Neuronal stem cell (in vitro differentiated cells): ENCODE results near the gene ADAMTS13.

Experiments used
- DNase-seq: peaks from one replicate; pipeline ENCODE4 v3.0.0-alpha.2; 2013; ENCODE audit warnings: low spot score
- H2AFZ ChIP-seq: one replicate; pipeline ENCODE4 v1.6.1; 2013; ENCODE audit warnings: mild to moderate bottlenecking, low read length, inconsistent platforms
- H2AK5ac ChIP-seq: 2 replicates; pipeline ENCODE4 v1.6.1; 2013; ENCODE audit warnings: low read depth, mild to moderate bottlenecking, inconsistent platforms, low read length, moderate library complexity, mixed read lengths
- H2BK120ac ChIP-seq: 2 replicates; pipeline ENCODE4 v1.6.1; 2013; ENCODE audit warnings: low read depth, mild to moderate bottlenecking, inconsistent platforms, low read length, moderate library complexity, mixed read lengths
- H2BK12ac ChIP-seq: one replicate; pipeline ENCODE4 v1.6.1; 2013; ENCODE audit warnings: low read length, inconsistent platforms
- H2BK15ac ChIP-seq: 2 replicates; pipeline ENCODE4 v1.6.1; 2013; ENCODE audit warnings: mild to moderate bottlenecking, low read length, inconsistent platforms, mixed read lengths
- H2BK5ac ChIP-seq: one replicate; pipeline ENCODE4 v1.6.1; 2013; ENCODE audit warnings: inconsistent platforms, mild to moderate bottlenecking, low read length, moderate library complexity
- H3K14ac ChIP-seq: one replicate; pipeline ENCODE4 v1.6.1; 2013; ENCODE audit warnings: low read length, inconsistent platforms
- H3K18ac ChIP-seq: 2 replicates; pipeline ENCODE4 v1.6.1; 2013; ENCODE audit warnings: low read length, inconsistent platforms
- H3K23ac ChIP-seq: 2 replicates; pipeline ENCODE4 v1.6.1; 2013; ENCODE audit warnings: low read depth, mild to moderate bottlenecking, mixed read lengths, low read length, inconsistent platforms; ENCODE audit not compliant: poor library complexity
- H3K27ac ChIP-seq: replicated peaks from 3 replicates; pipeline ENCODE4 v1.5.1; 2013; ENCODE audit warnings: low read length, inconsistent platforms
- H3K27me3 ChIP-seq, 3 experiments: 2 replicates each; pipeline ENCODE4 v1.6.1; 2013; ENCODE audit warnings: low read length in 3 of 3, mild to moderate bottlenecking in 2 of 3, inconsistent platforms in 1 of 3, low read depth in 1 of 3, mixed read lengths in 1 of 3, moderate library complexity in 1 of 3; ENCODE audit not compliant: control insufficient read depth in 3 of 3, insufficient read depth in 3 of 3
- H3K36me3 ChIP-seq, 2 donors: replicated peaks in 1 of 2; 2 replicates each; pipeline ENCODE4 v1.6.1; 2013; ENCODE audit warnings: low read length in 2 of 2; ENCODE audit not compliant: control insufficient read depth in 2 of 2, insufficient read depth in 2 of 2
- H3K4ac ChIP-seq: 2 replicates; pipeline ENCODE4 v1.6.1; 2013; ENCODE audit warnings: inconsistent platforms, mild to moderate bottlenecking, low read length, moderate library complexity
- H3K4me1 ChIP-seq, 2 donors: 1 replicate in 1 of 2; 2 replicates in 1 of 2; pipeline ENCODE4 v1.6.1; 2013; ENCODE audit warnings: low read length in 2 of 2, low read depth in 1 of 2; ENCODE audit not compliant: control insufficient read depth in 2 of 2, insufficient read depth in 1 of 2
- H3K4me2 ChIP-seq: one replicate; pipeline ENCODE4 v1.6.1; 2013; ENCODE audit warnings: mild to moderate bottlenecking, low read length, inconsistent platforms; ENCODE audit not compliant: insufficient read depth, poor library complexity, severe bottlenecking
- H3K4me3 ChIP-seq, 2 donors: 2 replicates each; pipeline ENCODE4 v1.5.1; 2013; ENCODE audit warnings: low read length in 2 of 2, mild to moderate bottlenecking in 2 of 2, inconsistent platforms in 1 of 2, moderate library complexity in 1 of 2
- H3K79me1 ChIP-seq: one replicate; pipeline ENCODE4 v1.6.1; 2013; ENCODE audit warnings: low read depth, mild to moderate bottlenecking, inconsistent platforms, low read length, moderate library complexity
- H3K9ac ChIP-seq: one replicate; pipeline ENCODE4 v1.6.1; 2013; ENCODE audit warnings: mild to moderate bottlenecking, low read depth, low read length, inconsistent platforms; ENCODE audit not compliant: poor library complexity
- H3K9me3 ChIP-seq, 2 donors: replicated peaks in 1 of 2; 2 replicates each; pipeline versions ENCODE3 to v1.6.1; 2013; ENCODE audit warnings: low read length in 2 of 2, mild to moderate bottlenecking in 2 of 2, inconsistent platforms in 1 of 2, low read depth in 1 of 2, mixed read lengths in 1 of 2, moderate library complexity in 1 of 2; ENCODE audit not compliant: control insufficient read depth in 2 of 2, insufficient read depth in 1 of 2
- H4K8ac ChIP-seq: one replicate; pipeline ENCODE4 v1.6.1; 2013; ENCODE audit warnings: low read depth, mild to moderate bottlenecking, inconsistent platforms, low read length, moderate library complexity
- H4K91ac ChIP-seq: one replicate; pipeline ENCODE4 v1.6.1; 2013; ENCODE audit warnings: low read length, low read depth, mild to moderate bottlenecking, inconsistent platforms; ENCODE audit not compliant: poor library complexity
- WGBS, 2 donors: extraction: QIAGEN DNeasy Blood & Tissue Kit; methylation state at CpG; one replicate each; pipeline ENCODE4 v1.1.7; 2013; ENCODE audit warnings: missing lambda C conversion rate in 2 of 2, mixed read lengths in 1 of 2; ENCODE audit not compliant: insufficient read length in 2 of 2, insufficient replicate concordance in 1 of 2; ENCODE audit errors: extremely low coverage in 2 of 2; 5-methylcytosine and 5-hydroxymethylcytosine counted together

ADAMTS13 gene

GRCh38 chr9:133474215-133474614 is 52.0 kb downstream of the ADAMTS13 start:
- no peak overlapping the region for H3K18ac ChIP-seq
- H3K79me1 ChIP-seq, result peaks cover 8% of the 10 kb centered on the region
- no peak overlapping the region for H4K91ac ChIP-seq
- no peak overlapping the region for H2AFZ ChIP-seq
- no peak overlapping the region for H2AK5ac ChIP-seq
- H2BK5ac ChIP-seq, result no peak overlapping the region
- no peak overlapping the region for H3K4me2 ChIP-seq
- peak overlapping the region; percentile 85 for H3K23ac ChIP-seq
- no peak overlapping the region for H2BK120ac ChIP-seq
- no peaks in the 10 kb centered on the region for H3K9me3 ChIP-seq
- H2BK15ac ChIP-seq, result no peak overlapping the region
- peaks cover 4 to 8% of the 10 kb centered on the region in 2 donors for H3K4me1 ChIP-seq
- no peak overlapping the region for H3K4ac ChIP-seq
- DNase-seq, result no peak
- H3K4me3 ChIP-seq, result no peak overlapping the region
- H3K9ac ChIP-seq, result no peak overlapping the region
- no CpG with 5 or more reads among the region's 5 CpGs for WGBS, 2 donors
- H4K8ac ChIP-seq, result no peak overlapping the region
- H2BK12ac ChIP-seq, result no peak overlapping the region
- H3K27ac ChIP-seq, result no peak overlapping the region
- peaks cover 14 to 51% of the 10 kb centered on the region in 2 donors for H3K36me3 ChIP-seq
- no peak overlapping the region for H3K14ac ChIP-seq
- H3K27me3 ChIP-seq, result no peaks in the 10 kb centered on the region

DNA sequence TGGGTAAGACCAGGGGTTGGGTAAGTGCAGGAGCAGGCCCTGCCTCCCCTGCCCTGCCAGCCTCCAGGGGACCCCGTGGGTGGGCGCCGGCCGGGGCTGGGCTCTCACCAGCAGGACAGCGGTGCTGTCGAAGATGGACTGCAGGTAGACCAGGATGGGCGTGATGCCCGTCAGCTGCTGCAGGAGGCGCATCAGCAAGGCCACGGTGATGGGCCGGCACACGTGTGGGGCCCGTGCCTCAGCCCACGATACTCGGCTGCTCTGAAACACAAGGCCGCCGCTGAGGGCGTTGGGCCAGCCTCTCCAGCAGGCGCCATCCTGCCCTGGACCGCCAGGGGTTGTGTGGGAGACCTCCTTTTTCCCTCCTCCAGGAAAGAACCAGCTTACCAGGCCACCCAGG is 52.7 kb downstream of the ADAMTS13 start:
- no peak overlapping the region for H3K9ac ChIP-seq
- no peak overlapping the region for H2BK5ac ChIP-seq
- no peak overlapping the region for H3K4me3 ChIP-seq
- no peak overlapping the region for H3K4ac ChIP-seq
- peaks cover 0 to 6% (median 6%) of the 10 kb centered on the region in 3 experiments for H3K27me3 ChIP-seq
- WGBS, 2 donors, result no CpG with 5 or more reads among the region's 20 CpGs
- no peak overlapping the region for H3K18ac ChIP-seq
- H4K91ac ChIP-seq, result no peak overlapping the region
- H2BK15ac ChIP-seq, result no peak overlapping the region
- no peaks in the 10 kb centered on the region for H3K9me3 ChIP-seq
- no peak overlapping the region for H3K23ac ChIP-seq
- no peak overlapping the region for H2AFZ ChIP-seq
- H2BK12ac ChIP-seq, result no peak overlapping the region
- peaks cover 14 to 51% of the 10 kb centered on the region in 2 donors for H3K36me3 ChIP-seq
- H2BK120ac ChIP-seq, result no peak overlapping the region
- H3K4me2 ChIP-seq, result no peak overlapping the region
- H4K8ac ChIP-seq, result no peak overlapping the region
- H3K4me1 ChIP-seq, result peaks cover 10 to 12% of the 10 kb centered on the region in 2 donors
- H3K27ac ChIP-seq, result no peak overlapping the region
- H3K79me1 ChIP-seq, result peaks cover 8% of the 10 kb centered on the region
- no peak for DNase-seq
- no peak overlapping the region for H3K14ac ChIP-seq
- H2AK5ac ChIP-seq, result no peak overlapping the region

GRCh38 chr9:133475292-133476012 is 53.3 kb downstream of the ADAMTS13 start:
- H3K79me1 ChIP-seq, result peaks cover 5% of the 10 kb centered on the region
- H2AK5ac ChIP-seq, result no peak overlapping the region
- peak overlapping the region; percentile 22 for H2BK12ac ChIP-seq
- H4K91ac ChIP-seq, result no peak overlapping the region
- H3K4me1 ChIP-seq, result peaks cover 10% of the 10 kb centered on the region in 2 donors
- no peak overlapping the region for H2BK5ac ChIP-seq
- no peaks in the 10 kb centered on the region for H3K9me3 ChIP-seq
- H3K4me3 ChIP-seq, result no peak overlapping the region
- H3K36me3 ChIP-seq, result peaks cover 14 to 51% of the 10 kb centered on the region in 2 donors
- H3K27me3 ChIP-seq, result peaks cover 0 to 7% (median 7%) of the 10 kb centered on the region in 3 experiments
- no peak overlapping the region for H2BK120ac ChIP-seq
- no peak overlapping the region for H3K18ac ChIP-seq
- no peak overlapping the region for H3K9ac ChIP-seq
- peak overlapping the region; percentile 65 for H3K23ac ChIP-seq
- H3K4me2 ChIP-seq, result no peak overlapping the region
- no CpG with 5 or more reads among the region's 27 CpGs for WGBS, 2 donors
- H3K4ac ChIP-seq, result no peak overlapping the region
- no peak overlapping the region for H4K8ac ChIP-seq
- H3K27ac ChIP-seq, result no peak overlapping the region
- no peak overlapping the region for H2AFZ ChIP-seq
- no peak overlapping the region for H2BK15ac ChIP-seq
- H3K14ac ChIP-seq, result no peak overlapping the region
- no peak for DNase-seq

GRCh38 chr9:133476036-133476931 is 54.1 kb downstream of the ADAMTS13 start:
- Histone ChIP-seq H2AFZ (no peak overlapping the region), H3K4me2 (no peak overlapping the region), H3K9ac (no peak overlapping the region), H3K4me3 (no peak overlapping the region), H3K27me3 (peaks cover 0 to 7% (median 7%) of the 10 kb centered on the region in 3 experiments), H4K91ac (no peak overlapping the region), H3K18ac (no peak overlapping the region), H2BK12ac (no peak overlapping the region), H3K79me1 (peaks cover 2% of the 10 kb centered on the region), H2BK120ac (no peak overlapping the region), H4K8ac (no peak overlapping the region), H3K14ac (no peak overlapping the region), H3K9me3 (no peaks in the 10 kb centered on the region), H3K4ac (no peak overlapping the region), H3K36me3 (peaks cover 14 to 51% of the 10 kb centered on the region in 2 donors), H3K23ac (peak overlapping the region; percentile 65), H3K27ac (no peak overlapping the region), H2BK15ac (no peak overlapping the region), H2BK5ac (peak overlapping the region; percentile 3), H2AK5ac (no peak overlapping the region), H3K4me1 (peaks cover 10% of the 10 kb centered on the region in 2 donors)
- WGBS, 2 donors, result no CpG with 5 or more reads among the region's 27 CpGs
- DNase-seq, result no peak
